ENCODE results near the gene TSPO2. TPM values are rescaled to one million over a fixed set of nuclear protein-coding genes. Genes with fewer than 3 reads are reported as not detected.

The TSPO2 gene
- total and polyA plus RNA-seq, 2 of the 8 experiments (the other 6 are each of a cell fraction or from before 2014, with no cell fraction given), result not detected

GRCh38 chr6:41047306-41047705, 5.0 kb downstream of the TSPO2 start:
- H3K23ac ChIP-seq (ENCODE audit: insufficient read length), result no peak overlapping the region
- no peak overlapping the region for H3K4me3 ChIP-seq (ENCODE audit: extremely low read depth in 1 of 4, insufficient read depth in 2 of 4, low read depth in 3 of 4, low read length in 4 of 4)
- no peak overlapping the region for H2AFZ ChIP-seq (ENCODE audit: low read length)
- H4K8ac ChIP-seq (ENCODE audit: extremely low read depth, insufficient read depth, low read length), result no peak overlapping the region
- H3K9ac ChIP-seq (replicated peaks in 1 of 4; ENCODE audit: extremely low read depth in 1 of 4, low read depth in 3 of 4, low read length in 3 of 4), result no peak overlapping the region
- H3K56ac ChIP-seq (replicated peaks; ENCODE audit: insufficient read length, low read depth, low read length), result no peak overlapping the region
- no peak overlapping the region for H2BK120ac ChIP-seq (replicated peaks; ENCODE audit: low read depth, low read length)
- H3K79me2 ChIP-seq (ENCODE audit: control insufficient read depth in 1 of 2, insufficient read depth in 2 of 2, low read length in 2 of 2), result no peaks in the 10 kb centered on the region
- H2BK20ac ChIP-seq (ENCODE audit: low read length), result no peak overlapping the region
- no peak overlapping the region for H3K27ac ChIP-seq (ENCODE audit: low read depth, low read length)
- H4K91ac ChIP-seq (replicated peaks; ENCODE audit: insufficient read length, low read length), result no peak overlapping the region
- no peak overlapping the region for H3K4ac ChIP-seq (replicated peaks; ENCODE audit: insufficient read length, low read depth, low read length)
- no peaks in the 10 kb centered on the region for H3K23me2 ChIP-seq (ENCODE audit: low read depth, low read length)
- TF ChIP-seq RBBP5 (IDR thresholded peaks at IDR 0.05; ENCODE audit: borderline replicate concordance, low read depth, low read length) (no peak), KDM1A (IDR thresholded peaks at IDR 0.05; ENCODE audit: borderline replicate concordance, low read length) (no peak), BRCA1 (IDR thresholded peaks at IDR 0.05; ENCODE audit: low read depth, low read length) (no peak), KDM4A (IDR thresholded peaks at IDR 0.05; ENCODE audit: low read depth, low read length, severe bottlenecking) (no peak), GTF2F1 (IDR thresholded peaks at IDR 0.05; ENCODE audit: borderline replicate concordance, low read depth, low read length) (no peak), CHD2 (IDR thresholded peaks at IDR 0.05; ENCODE audit: low read length) (no peak), RXRA (IDR thresholded peaks at IDR 0.05; ENCODE audit: insufficient read depth, low read depth, low read length) (no peak), POLR2AphosphoS5 (IDR thresholded peaks at IDR 0.05; ENCODE audit: low read depth, low read length) (no peak), SIN3A (conservative IDR thresholded peaks at IDR 0.05 in 1 of 2, IDR thresholded peaks at IDR 0.05 in 1 of 2; ENCODE audit: low read depth in 1 of 2, low read length in 2 of 2) (no peak), TAF7 (optimal IDR thresholded peaks at IDR 0.05; ENCODE audit: borderline replicate concordance, low read depth, low read length) (no peak), YY1 (IDR thresholded peaks at IDR 0.05; ENCODE audit: low read depth, low read length) (no peak), GABPA (IDR thresholded peaks at IDR 0.05; ENCODE audit: borderline replicate concordance, insufficient read depth, low read length) (no peak), TBP (IDR thresholded peaks at IDR 0.05; ENCODE audit: low read depth, low read length) (no peak), RNF2 (IDR thresholded peaks at IDR 0.05; ENCODE audit: borderline replicate concordance, low read depth, low read length, missing control alignments, poor library complexity, severe bottlenecking) (no peak)
- H3K18ac ChIP-seq (ENCODE audit: extremely low read depth, low read length), result no peak overlapping the region
- H4K5ac ChIP-seq (ENCODE audit: insufficient read length, low read depth, low read length), result no peak overlapping the region
- FAIRE-seq (no peak), DNase-seq (ENCODE audit: low read depth in 1 of 2, low spot score in 2 of 2) (peak in 1 of 2 experiments; percentile 19)
- CTCF ChIA-PET (ENCODE audit: partially characterized antibody), result interaction anchor here (0.9 to 2.5 kb wide), 5 partner anchors 9 to 33 kb away, joined by 3 to 15 read pairs (median 8); no protein-coding TSS in a partner anchor
- H2BK15ac ChIP-seq (ENCODE audit: low read length), result no peak overlapping the region
- H3K27me3 ChIP-seq (replicated peaks in 1 of 4; ENCODE audit: control insufficient read depth in 3 of 4, extremely low read depth in 1 of 4, insufficient read depth in 3 of 4, low read length in 3 of 4), result no peaks in the 10 kb centered on the region
- no peaks in the 10 kb centered on the region for H3K79me1 ChIP-seq (ENCODE audit: low read depth, low read length)
- no peaks in the 10 kb centered on the region for H3K4me1 ChIP-seq (replicated peaks in 1 of 4; ENCODE audit: control insufficient read depth in 3 of 4, insufficient read depth in 4 of 4, low read length in 3 of 4)
- 91% methylated on average over 2 of the region's 2 CpGs; no CpG with 5 or more reads in 1 of the 2 experiments for WGBS, 2 experiments (ENCODE audit: extremely low coverage in 1 of 2, insufficient coverage in 1 of 2, insufficient read length in 1 of 2, insufficient replicate concordance in 2 of 2, low coverage in 1 of 2, low lambda C conversion rate in 2 of 2, missing lambda C conversion rate in 1 of 2)
- no peaks in the 10 kb centered on the region for H3K36me3 ChIP-seq (ENCODE audit: control insufficient read depth in 2 of 4, insufficient read depth in 4 of 4, low read length in 3 of 4)
- POLR2A ChIA-PET (ENCODE audit: partially characterized antibody), result interaction anchor here (1.1 to 1.4 kb wide), 2 partner anchors 19 kb away, joined by 3 read pairs; no protein-coding TSS in a partner anchor
- H2BK5ac ChIP-seq (ENCODE audit: low read depth, low read length), result no peak overlapping the region
- H2AK5ac ChIP-seq (ENCODE audit: low read depth, low read length), result no peak overlapping the region
- no peaks in the 10 kb centered on the region for H4K20me1 ChIP-seq (replicated peaks in 1 of 2; ENCODE audit: control insufficient read depth in 1 of 2, insufficient read depth in 2 of 2, low read length in 2 of 2)
- no peaks in the 10 kb centered on the region for H3K9me3 ChIP-seq (ENCODE audit: insufficient read depth in 2 of 2, low read depth in 1 of 2, low read length in 1 of 2)
- H3K14ac ChIP-seq (ENCODE audit: insufficient read length), result no peak overlapping the region
- no peak overlapping the region for H2BK12ac ChIP-seq (ENCODE audit: low read depth, low read length)
- H3K4me2 ChIP-seq (ENCODE audit: insufficient read depth in 1 of 2, low read depth in 2 of 2, low read length in 2 of 2), result no peak overlapping the region

Data from H1 (cell line).